Mucosa of stomach (tissue), 1 donor: Measurements from ENCODE around the gene ASPRV1.

ENCODE experiments used
- H3K27me3 ChIP-seq: one replicate; pipeline ENCODE4 v1.7.0; 2013; ENCODE audit warnings: mild to moderate bottlenecking, low read length; ENCODE audit not compliant: control insufficient read depth, insufficient read depth
- H3K36me3 ChIP-seq: one replicate; pipeline ENCODE4 v1.7.0; 2013; ENCODE audit warnings: low read length; ENCODE audit not compliant: control insufficient read depth, insufficient read depth
- H3K4me1 ChIP-seq: one replicate; pipeline ENCODE4 v1.7.0; 2013; ENCODE audit warnings: mild to moderate bottlenecking, low read length; ENCODE audit not compliant: control insufficient read depth, insufficient read depth
- H3K4me3 ChIP-seq: one replicate; pipeline ENCODE4 v1.7.0; 2013; ENCODE audit warnings: low read length
- H3K9ac ChIP-seq: one replicate; pipeline ENCODE4 v1.7.0; 2013; ENCODE audit warnings: mild to moderate bottlenecking, low read length, moderate library complexity
- H3K9me3 ChIP-seq: one replicate; pipeline ENCODE4 v1.7.0; 2013; ENCODE audit warnings: mild to moderate bottlenecking, low read length, moderate library complexity; ENCODE audit not compliant: control insufficient read depth
- donor health status: Pancreatic carcinoma.

ASPRV1 gene

GRCh38 chr2:69969126-69969983 is 7.9 kb upstream of the ASPRV1 start:
- no peak overlapping the region for H3K9ac ChIP-seq
- H3K4me1 ChIP-seq: peaks cover 28% of the 10 kb centered on the region
- H3K36me3 ChIP-seq: no peaks in the 10 kb centered on the region
- no peak overlapping the region for H3K4me3 ChIP-seq
- H3K27me3 ChIP-seq: no peaks in the 10 kb centered on the region
- H3K9me3 ChIP-seq: no peaks in the 10 kb centered on the region

- Histone ChIP-seq H3K9me3 (no peaks in the 10 kb centered on the region), H3K9ac (no peak overlapping the region), H3K4me3 (no peak overlapping the region), H3K36me3 (no peaks in the 10 kb centered on the region), H3K4me1 (peaks cover 34% of the 10 kb centered on the region), H3K27me3 (no peaks in the 10 kb centered on the region)
Measured at GRCh38 chr2:69968609-69969008, 7.2 kb upstream of the ASPRV1 start.

GRCh38 chr2:69966496-69966895 is 5.1 kb upstream of the ASPRV1 start:
- Histone ChIP-seq H3K27me3 (no peaks in the 10 kb centered on the region), H3K4me3 (no peak overlapping the region), H3K36me3 (no peaks in the 10 kb centered on the region), H3K4me1 (peaks cover 34% of the 10 kb centered on the region), H3K9me3 (no peaks in the 10 kb centered on the region), H3K9ac (no peak overlapping the region)

- no peaks in the 10 kb centered on the region for H3K9me3 ChIP-seq
- peaks cover 34% of the 10 kb centered on the region for H3K4me1 ChIP-seq
- H3K4me3 ChIP-seq: no peak overlapping the region
- H3K27me3 ChIP-seq: no peaks in the 10 kb centered on the region
- no peak overlapping the region for H3K9ac ChIP-seq
- H3K36me3 ChIP-seq: no peaks in the 10 kb centered on the region
Measured at GRCh38 chr2:69965756-69966445, 4.5 kb upstream of the ASPRV1 start.

- Histone ChIP-seq H3K9me3 (no peaks in the 10 kb centered on the region), H3K4me1 (peaks cover 34% of the 10 kb centered on the region), H3K27me3 (no peaks in the 10 kb centered on the region), H3K4me3 (no peak overlapping the region), H3K36me3 (no peaks in the 10 kb centered on the region), H3K9ac (peak overlapping the region; percentile 33)
Measured at GRCh38 chr2:69964353-69964841, 3.0 kb upstream of the ASPRV1 start.

GRCh38 chr2:69962986-69963730 is 1.7 kb upstream of the ASPRV1 start:
- Histone ChIP-seq H3K4me1 (peaks cover 34% of the 10 kb centered on the region), H3K9me3 (no peaks in the 10 kb centered on the region), H3K9ac (no peak overlapping the region), H3K36me3 (no peaks in the 10 kb centered on the region), H3K4me3 (no peak overlapping the region), H3K27me3 (no peaks in the 10 kb centered on the region)

- Histone ChIP-seq H3K9me3 (no peaks in the 10 kb centered on the region), H3K4me3 (no peak overlapping the region), H3K27me3 (no peaks in the 10 kb centered on the region), H3K9ac (no peak overlapping the region), H3K36me3 (no peaks in the 10 kb centered on the region), H3K4me1 (peaks cover 32% of the 10 kb centered on the region)
Measured at GRCh38 chr2:69960821-69961220, 610 bp downstream of the ASPRV1 start.

- H3K9ac ChIP-seq: no peak overlapping the region
Measured at GRCh38 chr2:69959425-69959824, 2.0 kb downstream of the ASPRV1 start.

GRCh38 chr2:69958480-69958879 is 3.0 kb downstream of the ASPRV1 start:
- H3K4me3 ChIP-seq: no peak overlapping the region
- H3K9me3 ChIP-seq: no peaks in the 10 kb centered on the region
- no peaks in the 10 kb centered on the region for H3K27me3 ChIP-seq
- H3K4me1 ChIP-seq: peaks cover 9% of the 10 kb centered on the region
- no peaks in the 10 kb centered on the region for H3K36me3 ChIP-seq
- H3K9ac ChIP-seq: no peak overlapping the region

More at GRCh38 chr2:69959425-69959824, 2.0 kb downstream of the ASPRV1 start:
- Histone ChIP-seq H3K4me3 (no peak overlapping the region), H3K27me3 (no peaks in the 10 kb centered on the region), H3K4me1 (peaks cover 19% of the 10 kb centered on the region), H3K36me3 (no peaks in the 10 kb centered on the region), H3K9me3 (no peaks in the 10 kb centered on the region)

GRCh38 chr2:69957965-69958364 is 3.5 kb downstream of the ASPRV1 start:
- no peak overlapping the region for H3K4me3 ChIP-seq
- no peaks in the 10 kb centered on the region for H3K27me3 ChIP-seq
- H3K4me1 ChIP-seq: peaks cover 4% of the 10 kb centered on the region
- no peaks in the 10 kb centered on the region for H3K9me3 ChIP-seq
- H3K9ac ChIP-seq: no peak overlapping the region
- H3K36me3 ChIP-seq: no peaks in the 10 kb centered on the region

- H3K9ac ChIP-seq: no peak overlapping the region
- no peak overlapping the region for H3K4me3 ChIP-seq
- H3K27me3 ChIP-seq: no peaks in the 10 kb centered on the region
- H3K36me3 ChIP-seq: no peaks in the 10 kb centered on the region
- no peaks in the 10 kb centered on the region for H3K9me3 ChIP-seq
- no peaks in the 10 kb centered on the region for H3K4me1 ChIP-seq
Measured at GRCh38 chr2:69956475-69956979, 4.9 kb downstream of the ASPRV1 start.
